ENCODE measurements around the gene POLD2.

POLD2 gene

DNA sequence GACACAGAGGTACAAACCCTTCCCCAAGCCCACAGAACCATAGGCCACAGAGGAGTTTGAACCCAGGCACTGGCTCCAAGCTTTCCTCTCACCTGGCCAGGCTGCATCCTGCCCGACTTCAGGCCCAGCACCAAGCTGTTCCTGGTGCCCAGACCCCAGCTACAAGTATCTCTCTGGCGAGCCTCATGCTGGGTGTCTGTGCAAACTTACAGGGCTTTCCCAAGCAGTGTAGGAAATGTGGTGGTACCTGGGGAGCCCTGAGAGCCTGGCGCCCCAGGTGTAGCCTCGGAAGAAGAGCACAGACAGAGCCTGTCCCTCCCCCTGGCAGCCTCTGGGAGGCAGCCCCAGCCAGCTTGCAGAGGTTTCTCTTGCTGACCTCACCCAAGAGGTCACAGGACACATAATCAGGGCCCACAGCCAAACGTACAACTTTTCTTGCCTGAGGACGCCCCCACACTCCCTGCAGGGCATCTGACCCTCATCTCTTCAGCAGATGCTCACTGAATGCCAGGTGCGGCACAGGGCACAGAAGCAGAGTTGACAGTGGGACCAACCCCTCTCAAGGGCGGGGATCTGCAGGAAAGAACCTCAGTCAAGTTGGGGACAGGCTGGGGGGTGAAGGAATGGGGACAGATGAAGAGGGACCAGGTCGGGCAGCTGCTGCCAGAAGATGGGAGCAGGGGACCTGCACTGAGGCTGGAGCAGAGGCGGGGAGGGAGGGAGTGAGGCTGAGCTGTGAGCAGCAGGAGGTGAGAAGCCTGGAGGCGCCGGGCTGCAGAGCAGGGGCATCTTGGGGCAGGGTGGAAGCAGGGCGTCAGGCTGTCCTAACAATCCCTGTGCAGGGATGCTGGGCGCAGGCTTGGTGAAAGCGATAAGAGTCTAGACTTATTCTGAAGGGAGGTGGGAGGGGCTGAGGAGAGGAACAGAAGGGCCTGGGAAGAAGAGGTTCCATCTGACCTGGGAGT is 34.0 kb upstream of the POLD2 start:
- no peak overlapping the region for H3K27ac ChIP-seq
- H3K79me2 ChIP-seq (ENCODE audit: insufficient read depth, low read depth) = no peaks in the 10 kb centered on the region
- TF ChIP-seq, protein P1, sequence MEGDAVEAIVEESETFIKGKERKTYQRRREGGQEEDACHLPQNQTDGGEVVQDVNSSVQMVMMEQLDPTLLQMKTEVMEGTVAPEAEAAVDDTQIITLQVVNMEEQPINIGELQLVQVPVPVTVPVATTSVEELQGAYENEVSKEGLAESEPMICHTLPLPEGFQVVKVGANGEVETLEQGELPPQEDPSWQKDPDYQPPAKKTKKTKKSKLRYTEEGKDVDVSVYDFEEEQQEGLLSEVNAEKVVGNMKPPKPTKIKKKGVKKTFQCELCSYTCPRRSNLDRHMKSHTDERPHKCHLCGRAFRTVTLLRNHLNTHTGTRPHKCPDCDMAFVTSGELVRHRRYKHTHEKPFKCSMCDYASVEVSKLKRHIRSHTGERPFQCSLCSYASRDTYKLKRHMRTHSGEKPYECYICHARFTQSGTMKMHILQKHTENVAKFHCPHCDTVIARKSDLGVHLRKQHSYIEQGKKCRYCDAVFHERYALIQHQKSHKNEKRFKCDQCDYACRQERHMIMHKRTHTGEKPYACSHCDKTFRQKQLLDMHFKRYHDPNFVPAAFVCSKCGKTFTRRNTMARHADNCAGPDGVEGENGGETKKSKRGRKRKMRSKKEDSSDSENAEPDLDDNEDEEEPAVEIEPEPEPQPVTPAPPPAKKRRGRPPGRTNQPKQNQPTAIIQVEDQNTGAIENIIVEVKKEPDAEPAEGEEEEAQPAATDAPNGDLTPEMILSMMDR (conservative IDR thresholded peaks at IDR 0.05; ENCODE audit: low read depth, low read length) = no peak
- no peaks in the 10 kb centered on the region for H4K20me1 ChIP-seq (ENCODE audit: insufficient read depth)
- no peaks in the 10 kb centered on the region for H3K4me1 ChIP-seq (ENCODE audit: low read depth, poor library complexity, severe bottlenecking)
- no peak overlapping the region for H2AFZ ChIP-seq (ENCODE audit: low read depth)
- no peak overlapping the region for H3K4me3 ChIP-seq (IDR thresholded peaks at IDR 0.05; ENCODE audit: insufficient read depth, low read depth, low read length)
- no peaks in the 10 kb centered on the region for H3K36me3 ChIP-seq (ENCODE audit: insufficient read depth)
- no peak overlapping the region for H3K9ac ChIP-seq
- H3K27me3 ChIP-seq (ENCODE audit: insufficient read depth, low read depth) = no peaks in the 10 kb centered on the region
- H3K4me2 ChIP-seq = no peak overlapping the region

DNA sequence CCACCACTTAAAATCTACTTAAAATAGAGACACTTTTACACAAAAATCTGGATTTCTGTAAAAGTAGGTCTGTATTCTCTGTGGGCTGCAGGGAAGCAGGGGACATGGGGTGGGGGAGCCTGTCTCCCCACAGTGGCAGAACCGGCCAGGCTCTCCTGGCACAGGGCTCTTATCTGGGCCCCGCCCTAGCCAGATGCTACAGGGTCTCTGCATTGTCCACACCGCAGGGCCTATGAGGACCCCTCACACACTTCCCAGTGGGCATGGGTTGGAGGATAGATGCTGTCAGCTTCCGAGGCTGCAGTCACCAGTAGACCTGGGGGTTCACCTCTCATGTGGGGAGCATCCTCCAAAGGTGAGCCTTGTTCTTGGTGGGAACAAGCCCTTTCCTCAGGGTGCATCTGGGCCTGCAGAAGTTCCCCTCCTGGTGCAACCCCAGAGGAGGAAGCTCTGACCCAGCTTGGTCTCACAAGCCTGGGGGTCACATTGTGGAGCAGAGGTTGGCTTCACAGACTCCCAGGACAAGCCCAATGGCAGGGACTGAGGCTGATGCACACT is 33.2 kb upstream of the POLD2 start:
- no peak overlapping the region for H3K27ac ChIP-seq
- H3K4me2 ChIP-seq = no peak overlapping the region
- H3K27me3 ChIP-seq (ENCODE audit: insufficient read depth, low read depth) = no peaks in the 10 kb centered on the region
- TF ChIP-seq, protein P1 (conservative IDR thresholded peaks at IDR 0.05; ENCODE audit: low read depth, low read length) = no peak
- H3K79me2 ChIP-seq (ENCODE audit: insufficient read depth, low read depth) = no peaks in the 10 kb centered on the region
- no peak overlapping the region for H3K9ac ChIP-seq
- no peak overlapping the region for H3K4me3 ChIP-seq (IDR thresholded peaks at IDR 0.05; ENCODE audit: insufficient read depth, low read depth, low read length)
- no peaks in the 10 kb centered on the region for H3K4me1 ChIP-seq (ENCODE audit: low read depth, poor library complexity, severe bottlenecking)
- no peak overlapping the region for H2AFZ ChIP-seq (ENCODE audit: low read depth)
- no peaks in the 10 kb centered on the region for H4K20me1 ChIP-seq (ENCODE audit: insufficient read depth)
- H3K36me3 ChIP-seq (ENCODE audit: insufficient read depth) = no peaks in the 10 kb centered on the region

DNA sequence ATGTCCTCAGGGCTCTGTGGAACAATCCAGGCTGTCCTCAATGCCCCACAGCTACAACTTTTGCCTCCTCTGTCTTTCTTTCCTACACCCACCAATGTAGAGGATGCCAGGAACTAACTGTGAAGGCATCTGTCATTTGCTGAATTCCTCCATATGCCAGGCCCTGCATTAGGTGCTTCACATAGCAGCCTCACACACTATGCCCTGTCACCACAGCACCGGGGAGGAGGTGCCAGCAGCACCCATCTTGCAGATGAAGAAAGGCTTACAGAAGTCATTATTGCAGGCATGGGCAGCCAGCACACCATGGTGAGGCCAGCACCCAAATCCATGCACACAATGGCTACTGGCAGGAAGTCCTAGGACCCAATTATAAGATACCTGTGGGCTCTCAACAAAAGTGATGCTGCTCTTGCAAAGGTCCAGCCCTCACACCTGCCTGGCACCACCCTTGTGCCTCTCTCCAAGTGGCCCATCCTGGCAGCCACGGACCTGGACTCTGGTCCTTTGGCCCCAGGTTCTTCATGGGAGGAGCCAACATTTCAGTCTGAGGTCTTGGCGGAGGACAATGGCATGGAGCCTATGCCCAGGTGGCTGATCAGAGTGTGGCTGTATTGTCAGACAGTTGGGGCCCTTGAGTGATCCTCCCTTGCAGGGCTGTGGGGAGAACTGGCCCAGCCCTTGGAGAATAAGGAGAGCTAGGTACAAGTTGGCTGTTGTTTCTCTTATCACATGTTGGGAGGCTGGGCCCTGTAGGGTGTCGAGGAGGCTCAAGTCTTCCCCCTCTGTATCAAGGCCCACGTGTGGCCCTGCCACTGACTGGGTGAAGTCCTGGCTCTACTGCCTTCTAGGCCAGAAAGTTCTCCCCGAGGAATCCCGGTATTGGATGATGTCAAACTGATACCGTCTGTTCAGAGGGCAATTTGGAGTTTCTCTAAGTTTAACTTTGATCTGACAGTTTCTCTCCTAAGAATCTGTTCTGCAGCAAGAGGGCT is 32.1 kb upstream of the POLD2 start:
- Histone ChIP-seq H3K9ac (no peak overlapping the region), H3K27me3 (ENCODE audit: insufficient read depth, low read depth) (no peaks in the 10 kb centered on the region), H3K4me3 (IDR thresholded peaks at IDR 0.05; ENCODE audit: insufficient read depth, low read depth, low read length) (no peak overlapping the region), H3K36me3 (ENCODE audit: insufficient read depth) (no peaks in the 10 kb centered on the region), H3K79me2 (ENCODE audit: insufficient read depth, low read depth) (no peaks in the 10 kb centered on the region), H3K4me2 (no peak overlapping the region), H4K20me1 (ENCODE audit: insufficient read depth) (no peaks in the 10 kb centered on the region), H2AFZ (ENCODE audit: low read depth) (no peak overlapping the region), H3K27ac (no peak overlapping the region), H3K4me1 (ENCODE audit: low read depth, poor library complexity, severe bottlenecking) (no peaks in the 10 kb centered on the region)
- TF ChIP-seq, protein P1 (conservative IDR thresholded peaks at IDR 0.05; ENCODE audit: low read depth, low read length) = no peak

DNA sequence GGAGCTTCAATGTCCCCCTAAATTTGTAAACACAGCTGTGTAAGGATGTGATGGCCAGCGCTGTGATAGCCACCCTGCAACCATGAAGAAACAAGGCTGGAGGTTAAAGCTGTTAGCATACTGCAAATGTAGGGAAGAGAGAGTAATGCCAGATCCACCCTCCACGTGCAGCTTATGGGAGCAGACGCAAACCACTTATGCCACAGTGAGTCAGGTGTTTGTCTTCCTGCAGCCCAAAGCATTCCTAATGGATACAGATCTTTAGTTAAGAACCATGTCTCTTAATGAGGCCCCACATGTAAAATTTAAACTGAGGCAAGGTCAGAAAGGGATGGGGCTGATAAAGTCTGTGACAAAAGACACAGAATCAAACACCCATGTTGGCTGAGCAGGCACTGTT is 31.4 kb upstream of the POLD2 start:
- no peaks in the 10 kb centered on the region for H3K4me1 ChIP-seq (ENCODE audit: low read depth, poor library complexity, severe bottlenecking)
- no peaks in the 10 kb centered on the region for H3K27me3 ChIP-seq (ENCODE audit: insufficient read depth, low read depth)
- H3K4me2 ChIP-seq = no peak overlapping the region
- TF ChIP-seq, protein P1 (conservative IDR thresholded peaks at IDR 0.05; ENCODE audit: low read depth, low read length) = no peak
- H3K9ac ChIP-seq = no peak overlapping the region
- H3K36me3 ChIP-seq (ENCODE audit: insufficient read depth) = no peaks in the 10 kb centered on the region
- no peak overlapping the region for H3K4me3 ChIP-seq (IDR thresholded peaks at IDR 0.05; ENCODE audit: insufficient read depth, low read depth, low read length)
- H3K79me2 ChIP-seq (ENCODE audit: insufficient read depth, low read depth) = no peaks in the 10 kb centered on the region
- no peak overlapping the region for H3K27ac ChIP-seq
- H2AFZ ChIP-seq (ENCODE audit: low read depth) = no peak overlapping the region
- H4K20me1 ChIP-seq (ENCODE audit: insufficient read depth) = no peaks in the 10 kb centered on the region

All from KMS-11 (cell line).